ENCODE results near the gene NAIF1. TPM values are rescaled to one million over a fixed set of nuclear protein-coding genes. Genes with fewer than 3 reads are reported as not detected.

The NAIF1 gene
- total RNA-seq, 1 experiment from 2014 or later = 8.5 TPM

DNA sequence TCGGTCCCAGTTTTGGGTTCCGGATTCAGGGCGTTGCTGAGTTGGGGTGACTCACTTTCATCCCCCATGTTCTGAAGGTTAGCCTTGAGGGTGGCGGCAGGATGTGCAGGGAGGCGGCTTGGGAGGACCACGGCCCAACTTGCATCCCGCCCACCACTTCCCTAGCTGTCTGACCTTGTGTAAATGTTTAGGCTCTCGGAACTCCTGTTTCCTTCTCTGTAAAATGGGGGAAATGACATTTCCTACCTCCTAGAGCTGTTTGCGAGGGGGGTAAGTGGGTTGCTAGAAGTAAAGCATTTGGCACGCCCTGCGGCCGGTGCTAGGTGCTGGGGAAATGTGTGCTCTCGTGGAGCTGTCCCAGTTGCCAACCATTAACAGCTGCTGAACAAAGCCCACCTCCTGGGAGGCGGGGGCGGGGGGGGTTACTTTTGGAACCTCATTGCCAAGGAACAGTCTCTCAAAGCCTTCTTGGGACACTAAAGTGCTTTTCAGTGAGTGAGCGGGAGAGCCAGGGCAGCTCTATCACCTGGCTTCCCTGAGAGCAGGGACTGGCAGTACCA is 32.9 kb upstream of the NAIF1 start:
- no peaks in the 10 kb centered on the region for H3K9me3 Mint-ChIP-seq (ENCODE audit: unreplicated experiment)
- peaks cover 5% of the 10 kb centered on the region; the same call in 1 of the 2 replicates for H3K36me3 ChIP-seq (ENCODE audit: control insufficient read depth, insufficient read depth, low read length)
- intact Hi-C loops (cut with micrococcal nuclease; ENCODE audit: unreplicated experiment) = no loop called here
- ChIA-PET CTCF (interaction anchor here (1.0 kb wide), 1 partner anchor 18 kb away, joined by 4 read pairs; no protein-coding TSS in a partner anchor), POLR2A (interaction anchor here (0.8 to 1.1 kb wide), 2 partner anchors 15 to 119 kb away, joined by 3 to 5 read pairs; no protein-coding TSS in a partner anchor)
- TF ChIP-seq, protein P1, sequence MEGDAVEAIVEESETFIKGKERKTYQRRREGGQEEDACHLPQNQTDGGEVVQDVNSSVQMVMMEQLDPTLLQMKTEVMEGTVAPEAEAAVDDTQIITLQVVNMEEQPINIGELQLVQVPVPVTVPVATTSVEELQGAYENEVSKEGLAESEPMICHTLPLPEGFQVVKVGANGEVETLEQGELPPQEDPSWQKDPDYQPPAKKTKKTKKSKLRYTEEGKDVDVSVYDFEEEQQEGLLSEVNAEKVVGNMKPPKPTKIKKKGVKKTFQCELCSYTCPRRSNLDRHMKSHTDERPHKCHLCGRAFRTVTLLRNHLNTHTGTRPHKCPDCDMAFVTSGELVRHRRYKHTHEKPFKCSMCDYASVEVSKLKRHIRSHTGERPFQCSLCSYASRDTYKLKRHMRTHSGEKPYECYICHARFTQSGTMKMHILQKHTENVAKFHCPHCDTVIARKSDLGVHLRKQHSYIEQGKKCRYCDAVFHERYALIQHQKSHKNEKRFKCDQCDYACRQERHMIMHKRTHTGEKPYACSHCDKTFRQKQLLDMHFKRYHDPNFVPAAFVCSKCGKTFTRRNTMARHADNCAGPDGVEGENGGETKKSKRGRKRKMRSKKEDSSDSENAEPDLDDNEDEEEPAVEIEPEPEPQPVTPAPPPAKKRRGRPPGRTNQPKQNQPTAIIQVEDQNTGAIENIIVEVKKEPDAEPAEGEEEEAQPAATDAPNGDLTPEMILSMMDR (IDR thresholded peaks at IDR 0.05; ENCODE audit: insufficient read depth in 1 of 2, low read depth in 1 of 2, low read length in 1 of 2, severe bottlenecking in 1 of 2, unreplicated experiment in 1 of 2) = no peak
- peaks cover 68% of the 10 kb centered on the region for H3K36me3 Mint-ChIP-seq (ENCODE audit: insufficient read depth, unreplicated experiment)
- H3K9me3 ChIP-seq = no peaks in the 10 kb centered on the region
- H3K27ac Mint-ChIP-seq (ENCODE audit: unreplicated experiment) = peak overlapping the region; percentile 100
- H3K4me3 Mint-ChIP-seq (ENCODE audit: unreplicated experiment) = peak overlapping the region; percentile 99
- H3K4me3 ChIP-seq (ENCODE audit: low read depth, low read length) = peak overlapping the region; percentile 67
- DNase-seq = no peak
- peaks cover 38% of the 10 kb centered on the region for H3K4me1 ChIP-seq
- no peaks in the 10 kb centered on the region for H3K27me3 Mint-ChIP-seq (ENCODE audit: insufficient read depth, unreplicated experiment)
- no peaks in the 10 kb centered on the region for H3K27me3 ChIP-seq (replicated peaks; ENCODE audit: control insufficient read depth, insufficient read depth, low read length)
- BruUV-seq (replicated peaks) = no TSS peak
- peaks cover 13% of the 10 kb centered on the region for H3K4me1 Mint-ChIP-seq (ENCODE audit: low read depth, unreplicated experiment)

DNA sequence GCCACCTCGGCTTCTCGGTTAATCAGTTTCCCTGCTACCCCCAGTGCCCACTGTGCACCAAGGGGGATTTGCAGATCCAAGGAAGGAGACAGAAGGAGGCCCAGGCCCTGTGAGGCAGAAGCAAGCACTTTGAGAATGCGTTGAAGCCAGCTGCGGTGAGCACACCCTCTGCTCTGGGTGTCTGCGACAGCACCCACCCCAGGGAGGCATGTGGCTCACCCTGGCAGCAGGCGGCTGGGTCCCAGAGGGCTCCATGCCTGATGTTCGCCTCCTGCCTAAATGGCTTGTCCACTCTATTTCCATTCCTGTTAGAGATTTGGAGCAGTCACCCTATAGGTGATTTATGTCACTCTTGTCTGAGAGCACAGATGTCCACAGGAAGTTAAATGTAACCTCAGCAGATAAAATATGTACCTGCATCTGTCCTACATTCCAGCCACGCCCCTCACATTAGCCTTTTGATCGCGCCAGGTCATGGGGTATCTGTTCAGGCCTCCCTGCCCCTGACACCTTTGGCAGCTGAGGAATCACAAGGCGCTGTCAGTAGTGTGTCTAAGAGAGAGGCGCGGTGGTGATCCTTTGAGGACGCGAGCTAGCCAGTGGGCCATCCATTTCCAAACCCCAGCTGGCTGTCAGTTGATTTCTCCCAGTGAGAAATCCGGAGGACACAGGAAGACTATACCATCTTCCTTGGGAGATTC is 32.3 kb upstream of the NAIF1 start:
- BruUV-seq (replicated peaks) = TSS peak; percentile 82
- Histone ChIP-seq H3K4me1 (peaks cover 38% of the 10 kb centered on the region), H3K9me3 (no peaks in the 10 kb centered on the region), H3K27me3 (replicated peaks; ENCODE audit: control insufficient read depth, insufficient read depth, low read length) (no peaks in the 10 kb centered on the region), H3K4me3 (ENCODE audit: low read depth, low read length) (peak overlapping the region; percentile 67), H3K36me3 (ENCODE audit: control insufficient read depth, insufficient read depth, low read length) (peaks cover 5% of the 10 kb centered on the region; the same call in 1 of the 2 replicates)
- intact Hi-C loops (cut with micrococcal nuclease; ENCODE audit: unreplicated experiment) = no loop called here
- ChIA-PET CTCF (interaction anchor here (1.0 to 1.2 kb wide), 2 partner anchors 17 to 18 kb away, joined by 3 to 4 read pairs; no protein-coding TSS in a partner anchor), POLR2A (interaction anchor here (0.8 to 1.1 kb wide), 2 partner anchors 15 to 118 kb away, joined by 3 to 5 read pairs; no protein-coding TSS in a partner anchor)
- peaks cover 18% of the 10 kb centered on the region for H3K4me1 Mint-ChIP-seq (ENCODE audit: low read depth, unreplicated experiment)
- H3K36me3 Mint-ChIP-seq (ENCODE audit: insufficient read depth, unreplicated experiment) = peaks cover 62% of the 10 kb centered on the region
- H3K27ac Mint-ChIP-seq (ENCODE audit: unreplicated experiment) = peak overlapping the region; percentile 100
- DNase-seq = peak; percentile 62 to 82
- H3K27me3 Mint-ChIP-seq (ENCODE audit: insufficient read depth, unreplicated experiment) = no peaks in the 10 kb centered on the region
- TF ChIP-seq, protein P1 (IDR thresholded peaks at IDR 0.05; ENCODE audit: insufficient read depth in 1 of 2, low read depth in 1 of 2, low read length in 1 of 2, severe bottlenecking in 1 of 2, unreplicated experiment in 1 of 2) = no peak
- no peaks in the 10 kb centered on the region for H3K9me3 Mint-ChIP-seq (ENCODE audit: unreplicated experiment)
- peak overlapping the region; percentile 99 for H3K4me3 Mint-ChIP-seq (ENCODE audit: unreplicated experiment)

All from Caco-2 (cell line).